EL (cell line): ENCODE results near the gene SLCO2A1.
A peak's percentile ranks its signal among the peaks of the same experiment; 100 is the strongest.

Experiments
- DNase-seq: peaks from one replicate; pipeline ENCODE4 v3.0.0-alpha.2; 2016

SLCO2A1 gene

DNA sequence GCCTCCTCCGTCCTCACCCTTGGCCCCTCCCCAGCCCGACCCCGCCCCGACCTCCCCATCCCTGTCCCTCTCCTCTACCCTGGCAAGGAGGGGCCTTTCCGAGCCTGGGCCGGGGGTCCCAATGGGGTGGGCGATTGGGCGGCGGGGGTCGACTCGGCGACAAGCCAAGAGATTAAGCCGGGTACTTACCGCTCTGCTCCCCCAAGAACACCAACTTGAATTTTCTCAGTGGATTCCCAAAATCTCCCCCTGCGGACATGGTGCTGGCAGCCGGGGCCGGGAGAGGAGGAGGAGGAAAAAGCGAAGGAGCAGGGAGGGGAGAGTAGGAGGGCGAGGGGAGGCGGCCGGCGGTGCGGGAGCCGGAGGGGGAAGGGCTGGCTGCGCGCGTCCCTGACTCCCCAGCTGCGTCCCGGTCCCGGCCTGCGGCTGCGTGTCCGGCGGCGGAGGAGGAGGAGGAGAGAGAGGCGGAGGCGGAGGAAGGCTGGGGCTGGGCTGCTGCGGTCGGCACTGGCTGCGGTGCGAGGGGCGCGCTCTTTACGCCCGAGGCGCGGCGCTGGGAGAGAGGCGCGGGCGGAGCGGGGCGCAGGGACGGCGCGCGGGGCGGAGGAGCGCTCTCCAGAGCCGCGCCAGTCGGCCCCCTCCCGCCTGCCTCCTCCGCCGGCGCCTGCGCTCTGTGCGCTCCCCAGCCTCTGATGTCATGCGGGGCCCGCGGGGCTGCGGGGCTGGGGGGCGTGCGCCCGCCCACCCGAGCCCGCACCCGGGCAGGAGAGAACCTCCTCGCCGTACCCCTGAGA is 134.3 kb downstream of the SLCO2A1 start, which contains the start of gene RAB6B:
TSS of gene RAB6B (minus strand) at position 675 of the 794 bp plus-strand sequence. CDS start at position 259, 416 bp downstream.
- DNase-seq, result peak; percentile 47

DNA sequence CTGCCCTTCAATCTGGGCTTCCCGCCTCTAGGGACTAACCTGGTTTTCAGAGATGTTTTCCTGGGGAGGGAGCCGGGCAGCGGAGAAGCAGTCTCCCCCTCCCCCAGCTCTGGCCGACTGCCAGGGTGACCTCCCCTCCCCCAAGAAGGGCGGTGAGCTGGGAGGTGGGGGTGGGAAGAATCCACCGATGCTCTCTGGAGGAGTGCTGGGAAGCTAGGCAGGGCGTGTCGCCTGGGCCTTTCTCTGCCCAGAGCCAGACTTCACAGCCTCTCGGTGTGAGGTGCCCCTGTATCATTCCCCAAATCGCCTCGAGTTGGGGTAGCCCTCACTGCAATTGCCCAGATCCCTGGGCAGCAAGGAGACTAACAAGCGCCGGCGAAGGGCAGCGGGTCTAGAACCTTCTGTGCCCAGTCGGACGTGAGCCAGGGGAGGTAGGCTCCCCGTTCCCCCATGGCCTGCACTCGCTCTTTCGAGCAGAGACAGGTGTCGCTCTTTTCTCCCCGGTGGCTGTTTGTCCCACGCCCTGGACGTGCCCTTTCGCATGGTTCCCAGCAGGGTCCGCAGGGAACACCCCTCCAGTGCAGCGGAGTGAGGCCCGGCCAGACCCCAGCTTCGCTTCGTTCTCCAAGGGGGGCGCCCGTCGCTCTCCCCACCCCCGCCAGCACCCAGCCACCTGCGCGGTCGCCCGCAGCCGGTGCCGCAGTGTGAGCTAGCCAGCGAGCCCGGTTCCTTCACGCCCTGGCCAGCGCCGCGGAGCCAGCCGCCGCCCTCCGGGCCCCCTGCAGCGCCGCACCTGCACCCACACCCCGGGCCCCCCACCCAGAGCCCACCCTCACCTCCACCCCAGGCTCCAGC is 135.1 kb downstream of the SLCO2A1 start:
- DNase-seq, result no peak

DNA sequence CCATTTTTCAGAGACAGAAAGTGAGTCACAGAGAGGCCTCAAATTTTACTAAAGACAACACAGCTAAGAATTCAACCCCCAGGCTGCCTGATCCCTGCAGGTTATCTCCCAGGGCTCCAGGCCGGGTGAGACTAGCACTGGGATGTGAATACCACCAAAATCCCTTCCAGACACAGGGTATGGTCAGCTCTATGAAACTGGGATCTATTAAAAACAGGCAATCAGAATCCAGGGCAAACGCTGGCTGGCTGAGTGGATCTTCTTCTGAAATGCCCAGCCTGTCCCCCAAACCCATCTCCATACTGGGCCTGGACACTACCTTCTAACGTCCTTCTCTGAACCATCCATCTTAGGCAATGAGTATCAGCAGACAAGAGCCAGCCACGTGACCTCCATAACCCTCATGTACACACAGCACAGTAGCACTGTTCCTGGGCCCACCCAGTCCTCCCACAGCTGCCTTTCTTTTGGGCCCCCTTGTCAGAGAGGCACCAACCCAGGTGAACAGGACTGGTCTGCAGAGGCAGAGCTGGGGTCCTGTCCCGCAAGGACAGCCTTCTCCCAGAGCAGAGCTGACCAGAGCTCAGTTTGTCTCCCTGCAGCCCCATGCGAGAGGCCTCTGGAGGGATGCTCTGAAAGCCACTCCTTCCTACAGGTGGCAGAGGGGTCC is 135.9 kb downstream of the SLCO2A1 start:
- DNase-seq, result no peak

DNA sequence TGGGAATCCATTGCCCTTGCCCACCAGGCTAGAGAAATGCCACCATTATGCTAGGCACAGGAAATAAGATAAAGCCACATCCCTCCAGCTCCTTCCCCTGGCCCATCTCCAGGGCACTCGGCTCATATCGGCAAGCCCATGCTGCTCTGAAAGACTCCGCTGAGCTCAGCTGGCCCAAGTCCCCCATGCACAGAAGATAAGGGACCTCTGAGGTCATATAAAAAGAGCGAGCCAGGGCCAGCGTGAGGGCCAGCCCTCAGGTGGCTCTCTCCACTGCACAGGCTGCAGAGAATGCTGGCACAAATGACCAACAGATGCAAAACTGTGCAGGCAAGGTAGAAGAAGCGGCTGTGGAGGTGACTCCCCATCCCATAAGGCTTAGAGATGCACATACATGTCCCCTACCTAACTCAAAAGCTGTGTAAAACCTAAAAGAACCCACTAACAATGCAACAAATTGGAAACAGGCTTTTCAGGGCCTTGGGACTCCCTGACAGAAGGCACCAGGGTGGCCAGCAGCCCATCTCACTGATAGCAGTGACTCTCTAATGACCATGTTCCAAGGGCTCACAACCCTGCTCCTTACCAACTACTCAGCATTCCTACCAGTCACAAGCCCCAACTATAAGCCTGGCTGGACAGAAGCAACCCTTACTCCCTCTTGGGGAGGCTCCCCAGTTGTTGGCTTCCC is 137.0 kb downstream of the SLCO2A1 start:
- DNase-seq, result no peak

DNA sequence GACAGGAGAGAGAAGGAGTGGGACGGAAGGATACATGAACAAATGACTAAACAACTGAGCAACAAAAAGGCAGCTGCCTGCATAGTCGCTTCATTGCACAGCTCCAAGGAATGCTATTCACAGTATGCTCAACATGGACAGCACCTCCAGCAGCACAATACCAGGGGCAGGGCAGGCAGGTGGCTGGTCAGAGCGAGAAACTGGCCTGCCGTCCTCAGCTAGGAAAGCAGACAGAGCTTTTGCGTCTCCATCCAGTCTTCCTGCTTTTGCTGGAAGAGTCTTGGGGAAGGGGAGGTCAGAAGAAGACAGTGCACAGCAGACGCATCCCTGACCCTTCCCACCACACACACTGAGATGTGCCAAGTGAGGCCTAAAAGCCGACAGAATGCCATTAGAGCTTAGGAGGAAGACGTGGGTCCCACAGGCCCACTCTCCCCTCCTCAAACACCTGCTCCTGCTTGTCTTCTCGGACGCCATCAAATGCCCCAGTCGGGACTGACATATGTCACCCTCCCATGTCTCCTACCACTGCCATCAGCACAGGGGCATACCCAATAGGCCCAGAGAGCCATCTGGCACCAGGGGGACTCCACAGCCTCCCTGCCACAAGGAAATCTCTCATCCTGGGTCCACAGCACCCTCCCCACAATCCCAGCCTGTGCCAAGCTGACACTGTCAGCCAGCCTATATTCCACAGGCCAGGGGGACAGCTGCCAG is 137.9 kb downstream of the SLCO2A1 start:
- no peak for DNase-seq

DNA sequence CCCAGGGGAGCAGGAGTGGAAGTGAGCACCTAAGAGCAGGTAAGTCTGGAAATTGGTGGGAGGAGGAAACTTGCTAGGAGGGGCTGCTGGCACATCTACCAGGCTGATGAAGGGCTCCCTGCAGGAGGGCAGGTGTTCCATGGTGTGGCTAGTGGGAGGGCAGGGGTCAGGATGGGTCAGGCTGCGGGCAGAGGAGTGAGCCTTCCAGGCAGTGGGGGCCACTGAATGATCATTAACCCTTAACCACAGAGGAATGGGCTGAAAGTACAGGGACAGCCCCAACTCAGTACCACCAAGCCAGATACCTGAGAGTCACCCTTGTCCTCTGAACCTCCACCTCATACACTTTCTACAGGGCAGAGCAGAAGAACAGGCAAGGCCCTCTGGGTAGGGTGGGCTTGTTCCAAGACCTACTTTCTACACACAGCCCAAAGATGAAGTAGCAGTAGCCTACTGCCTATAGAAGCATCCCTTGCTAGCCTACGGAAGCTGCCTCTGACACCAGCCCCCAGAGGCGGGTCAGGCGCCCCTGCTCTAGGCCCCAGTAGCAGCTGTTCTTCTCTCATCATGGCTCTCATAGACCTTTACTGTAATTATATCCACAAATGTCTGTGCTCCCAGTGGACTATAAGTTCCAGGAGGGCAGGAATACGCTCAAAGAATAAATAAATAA is 138.6 kb downstream of the SLCO2A1 start:
- DNase-seq, result no peak

DNA sequence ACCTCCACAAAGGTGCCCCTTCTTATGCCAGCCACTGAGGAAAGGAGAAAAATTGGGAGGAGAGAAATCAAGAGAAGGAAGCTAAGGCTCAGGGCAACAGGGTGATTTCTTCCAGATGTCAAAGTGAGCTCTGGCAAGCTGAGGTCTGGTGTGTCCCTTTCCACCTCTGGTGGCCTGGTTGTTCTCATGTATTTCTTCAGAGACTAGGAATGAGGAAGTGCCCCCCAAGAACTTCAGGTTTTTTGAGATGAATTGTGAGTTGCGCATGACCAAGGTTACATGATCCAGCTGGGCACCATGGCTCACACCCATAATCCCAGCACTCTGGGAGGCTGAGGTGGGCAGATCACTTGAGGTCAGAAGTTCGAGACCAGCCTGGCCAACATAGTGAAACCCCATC is 139.7 kb downstream of the SLCO2A1 start:
- no peak for DNase-seq

DNA sequence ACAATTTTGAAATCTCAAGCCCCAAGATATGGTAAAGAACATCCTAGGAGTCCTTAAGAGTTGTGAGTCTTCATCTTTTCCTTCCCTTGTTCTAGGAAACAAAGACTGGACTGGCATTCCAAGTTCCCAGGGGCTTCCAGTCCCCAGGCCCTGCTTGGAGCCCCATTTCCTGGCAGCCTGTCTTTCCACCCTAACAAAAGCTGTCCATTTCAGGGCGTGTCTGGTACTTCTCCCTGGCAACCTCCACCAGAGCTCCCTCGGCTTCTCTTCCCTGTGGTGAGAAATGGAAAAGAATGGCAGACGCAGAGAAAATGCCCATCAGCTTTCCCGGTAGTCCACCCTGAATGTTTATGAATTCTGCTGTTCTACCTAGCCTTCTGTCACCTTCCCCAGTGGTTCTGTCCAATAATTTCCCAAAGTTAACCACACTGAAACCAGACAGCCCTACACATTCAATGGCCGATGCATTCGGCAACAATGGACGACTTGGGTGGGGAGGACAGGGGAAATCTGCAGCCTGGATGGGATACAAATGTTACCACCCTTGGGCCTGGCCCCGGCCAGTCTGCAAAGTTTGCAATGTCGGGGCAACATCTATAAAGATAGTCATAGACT is 140.9 kb downstream of the SLCO2A1 start:
- DNase-seq, result no peak

DNA sequence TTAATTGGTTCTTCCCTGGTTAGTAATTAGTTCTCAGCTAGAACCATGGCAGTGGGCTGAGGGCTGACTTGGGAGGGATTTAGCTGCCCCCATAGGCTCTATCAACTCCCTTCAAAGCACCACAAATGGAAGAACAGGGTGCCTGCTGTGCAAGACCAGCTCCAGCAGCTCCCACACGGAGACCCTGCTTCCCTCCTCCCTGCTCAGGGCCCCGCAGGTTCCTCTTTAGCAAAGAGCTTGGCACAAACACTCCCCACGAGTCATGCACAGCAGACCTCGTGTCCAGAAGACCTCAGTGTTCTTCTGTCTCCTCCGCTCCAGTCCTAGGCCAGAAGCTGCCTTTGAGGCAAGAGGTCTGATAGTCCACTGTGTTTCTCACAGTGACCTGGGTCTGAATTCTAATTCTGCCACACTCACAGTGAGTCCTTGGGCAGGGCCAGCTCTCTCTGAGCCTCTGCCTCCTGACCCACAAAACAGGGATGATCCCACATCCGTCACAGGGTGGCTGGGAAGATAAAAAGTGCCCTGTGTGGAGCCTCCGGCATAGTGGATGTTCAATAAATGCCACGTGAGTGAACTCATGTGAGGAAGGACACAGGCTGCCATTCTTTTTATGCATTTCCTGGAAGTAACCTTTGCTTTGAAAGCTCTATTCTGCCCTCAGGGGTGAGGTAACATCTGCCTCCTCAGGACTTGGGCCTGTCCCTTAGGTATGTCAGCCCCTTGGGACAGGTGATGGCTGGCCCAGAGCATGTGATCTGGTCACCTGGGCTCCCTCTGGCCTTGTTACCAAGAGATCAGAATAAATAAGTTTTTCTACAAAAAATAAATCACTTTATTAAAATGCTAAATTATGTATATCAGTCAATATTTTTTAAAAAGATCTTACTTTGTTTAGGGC is 141.7 kb downstream of the SLCO2A1 start:
- DNase-seq, result no peak

DNA sequence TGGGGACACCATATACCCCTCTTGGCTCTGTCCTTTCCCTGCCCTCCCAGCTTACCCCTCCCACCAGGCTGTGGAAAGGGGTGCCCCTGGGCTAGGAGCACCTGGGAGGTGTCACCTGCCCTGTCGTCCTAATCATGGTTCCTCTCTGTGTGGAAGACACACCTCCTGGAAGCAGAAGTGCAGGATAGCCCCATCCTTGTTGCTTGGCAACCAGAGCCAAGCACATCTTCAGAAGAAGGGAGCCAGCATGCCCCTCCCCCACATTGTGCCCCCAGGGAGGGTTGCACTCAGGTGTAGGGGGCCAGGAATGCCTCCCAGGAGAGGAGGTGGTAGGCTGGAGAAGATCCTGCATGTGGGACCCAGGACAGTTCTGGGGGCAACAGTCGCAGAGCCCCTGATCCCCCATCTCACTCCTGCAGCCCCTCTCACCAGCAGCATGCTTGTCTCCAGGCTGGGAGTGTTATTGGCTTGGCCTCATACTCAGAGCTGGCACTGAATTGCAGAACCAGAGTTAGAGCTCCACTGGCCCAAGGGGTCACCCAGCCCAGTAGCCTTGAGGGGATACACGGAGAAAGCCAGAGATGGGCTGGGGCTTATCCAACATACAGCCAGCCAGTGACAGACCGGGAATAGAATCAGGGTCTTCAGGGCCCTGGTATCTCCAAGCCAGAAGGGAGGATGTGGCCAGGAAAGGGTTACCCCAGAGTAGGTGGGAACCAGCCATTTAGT is 142.5 kb downstream of the SLCO2A1 start:
- no peak for DNase-seq

DNA sequence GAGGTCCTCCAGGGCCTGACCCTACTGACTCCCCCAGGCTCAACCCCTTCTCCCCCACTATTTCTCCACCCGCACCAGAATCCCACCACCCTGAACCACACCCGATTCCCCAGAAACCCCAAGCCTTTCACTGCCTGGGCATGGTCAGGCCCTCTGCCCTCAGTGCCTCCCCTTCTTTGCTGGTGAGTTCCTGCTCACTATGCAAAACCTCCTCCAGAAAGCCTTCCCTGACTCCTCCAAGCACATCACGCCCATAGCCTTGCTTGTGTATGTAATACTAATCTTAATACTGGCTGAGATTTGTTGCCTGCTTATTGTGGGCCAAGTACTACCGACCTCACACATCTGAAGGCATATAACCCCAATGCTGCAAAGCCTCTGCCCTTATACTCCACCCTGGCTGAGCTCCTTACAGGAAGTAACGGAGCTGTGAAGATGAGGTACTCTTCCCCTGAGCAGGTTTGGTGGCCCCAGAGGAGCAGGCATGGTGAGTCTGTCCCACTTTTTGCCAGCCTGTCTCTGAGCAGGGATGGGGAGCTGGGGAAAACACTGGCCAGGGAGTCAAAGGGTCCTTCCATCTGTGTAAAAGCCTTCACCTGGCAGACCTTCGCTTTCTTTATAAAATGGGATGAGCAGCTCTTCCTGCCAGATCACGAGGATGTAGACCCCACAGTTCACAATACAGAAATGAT is 143.5 kb downstream of the SLCO2A1 start:
- DNase-seq, result no peak

DNA sequence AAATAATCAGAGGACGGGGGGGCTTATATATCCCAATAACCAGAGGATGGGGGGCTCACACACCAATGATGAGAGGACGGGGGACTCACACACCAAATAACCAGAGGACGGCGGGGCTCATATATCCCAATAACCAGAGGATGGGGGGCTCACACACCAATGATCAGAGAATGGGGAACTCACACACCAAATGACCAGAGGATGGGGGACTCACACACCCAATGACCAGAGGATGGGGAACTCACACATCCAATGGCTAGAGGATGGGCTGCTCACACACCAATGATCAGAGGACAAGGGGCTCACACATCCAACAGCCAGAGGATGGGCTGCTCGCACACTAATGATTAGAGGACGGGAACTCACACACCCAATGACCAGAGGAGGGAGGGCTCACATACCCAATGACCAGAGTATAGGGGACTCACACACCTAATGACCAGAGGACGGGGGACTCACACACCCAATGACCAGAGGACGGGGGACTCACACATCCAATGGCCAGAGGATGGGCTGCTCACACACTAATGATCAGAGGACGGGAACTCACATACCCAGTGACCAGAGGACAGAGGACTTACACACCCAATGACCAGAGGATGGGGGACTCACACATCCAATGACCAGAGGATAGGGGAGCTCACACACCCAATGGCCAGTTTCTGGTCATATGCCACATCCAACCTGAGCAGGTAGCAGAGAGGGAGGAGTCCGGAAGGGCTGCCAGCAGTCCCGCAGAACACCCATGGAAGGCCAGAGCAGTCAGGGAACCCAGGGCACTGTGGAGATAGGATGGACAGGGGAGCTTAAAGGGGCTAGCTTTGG is 144.6 kb downstream of the SLCO2A1 start:
- DNase-seq, result no peak

DNA sequence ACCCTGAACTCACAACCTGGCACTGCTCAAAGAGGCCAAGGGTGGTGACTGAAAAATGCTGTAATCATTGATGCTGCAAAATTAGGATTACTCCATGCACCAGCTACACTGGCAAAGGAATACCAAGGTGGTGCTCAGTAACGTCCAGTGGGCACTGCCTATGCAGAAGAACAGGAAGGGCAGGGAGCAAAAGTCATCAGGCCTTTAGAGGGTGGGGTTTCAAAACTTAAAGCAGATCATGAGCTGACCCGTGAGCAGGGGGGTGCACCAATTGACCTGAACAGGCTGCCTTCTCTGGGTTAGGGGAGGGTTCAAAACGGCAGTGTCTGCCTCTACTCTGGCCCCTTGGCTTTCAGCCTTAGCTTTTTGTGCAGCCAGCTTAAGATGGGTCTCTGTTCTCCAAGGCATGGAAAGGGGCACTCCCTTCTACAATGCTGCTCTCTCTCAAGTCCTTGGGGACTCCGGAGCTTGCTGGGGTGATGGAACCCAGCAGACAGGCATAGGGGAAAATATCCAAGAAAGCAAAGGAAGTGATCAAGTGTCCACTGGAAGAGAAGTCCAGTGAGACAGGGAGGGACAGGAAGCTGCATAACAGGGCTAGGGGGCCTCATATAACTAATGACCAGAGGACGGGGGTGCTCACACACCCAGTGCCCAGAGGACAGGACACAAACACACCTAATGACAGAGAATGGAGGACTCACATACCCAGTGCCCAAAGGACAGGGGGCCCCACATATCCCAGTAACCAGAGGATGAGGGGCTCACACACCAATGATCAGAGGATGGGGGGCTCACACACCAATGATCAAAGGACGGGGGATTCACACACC is 145.5 kb downstream of the SLCO2A1 start:
- DNase-seq, result no peak

DNA sequence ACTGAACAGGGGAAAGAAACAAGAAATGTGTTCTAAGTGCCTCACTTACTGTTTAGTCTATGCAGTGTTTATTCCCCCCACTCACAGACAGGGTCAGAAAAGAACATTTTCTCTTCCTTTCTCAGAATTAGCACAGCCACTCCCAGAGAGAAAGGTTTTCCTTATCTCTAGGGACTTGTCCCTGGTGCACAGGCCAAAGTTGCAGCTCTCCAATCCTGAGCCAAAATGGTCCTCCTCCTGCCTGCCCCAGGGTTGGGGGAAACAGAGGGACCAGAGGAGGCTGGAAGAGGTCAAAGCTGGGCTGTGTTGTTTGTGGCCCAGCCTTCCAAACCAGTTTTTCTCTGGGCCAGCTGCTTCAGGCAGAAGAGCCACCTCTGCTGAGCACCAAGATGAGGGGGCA is 146.1 kb downstream of the SLCO2A1 start:
- no peak for DNase-seq

DNA sequence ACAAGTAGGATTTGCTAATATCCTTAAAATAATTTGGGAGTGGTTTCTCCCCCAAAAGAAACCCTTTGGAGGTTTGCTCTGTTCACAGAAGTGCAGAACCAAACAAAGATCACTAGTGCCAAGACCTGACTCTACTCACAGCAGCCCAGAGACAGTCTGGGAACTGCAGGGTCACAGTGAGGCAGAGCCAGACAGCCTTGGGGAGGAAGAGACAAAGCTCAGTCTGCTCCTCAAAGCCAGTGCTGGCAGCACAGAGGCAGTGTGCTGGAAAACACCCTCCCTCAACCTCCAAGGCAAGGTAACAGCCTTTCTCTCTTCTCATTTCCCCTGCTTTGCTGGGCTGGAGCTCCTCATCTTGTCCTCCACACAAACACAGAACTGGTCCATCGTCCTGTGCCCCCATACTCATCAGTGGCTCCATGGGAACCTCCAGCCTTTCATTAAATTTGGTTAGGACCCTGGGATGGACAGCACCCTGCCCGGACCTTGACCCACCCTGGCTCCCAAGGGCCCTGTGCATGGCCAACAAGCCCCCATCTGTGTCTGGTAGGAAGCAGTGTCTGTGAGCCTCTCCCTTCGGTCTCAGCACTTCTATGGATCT is 146.6 kb downstream of the SLCO2A1 start:
- no peak for DNase-seq
